Choroid plexus epithelial cell (primary cell): Measurements from ENCODE around the gene TMEM217.
"Not testable (repeated sequence)": the region's sequence is repeated elsewhere in the genome, so short reads cannot be mapped to it uniquely, and the experiment has no call there.

ENCODE experiments used
- DNase-seq: peaks from one replicate; pipeline ENCODE4 v3.0.0-alpha.2; 2010; ENCODE audit warnings: low read depth
- H3K4me3 ChIP-seq: 2 replicates; pipeline ENCODE4 v1.5.1; 2011; ENCODE audit warnings: low read depth, mild to moderate bottlenecking, control low read depth, low read length, moderate library complexity
- TF ChIP-seq, protein P1 (sequence below): conservative IDR thresholded peaks from 2 replicates; pipeline ENCODE4 v1.5.1; 2011; ENCODE audit warnings: low read depth, mild to moderate bottlenecking, control low read depth, inconsistent platforms, low read length, moderate library complexity

TMEM217 gene

DNA sequence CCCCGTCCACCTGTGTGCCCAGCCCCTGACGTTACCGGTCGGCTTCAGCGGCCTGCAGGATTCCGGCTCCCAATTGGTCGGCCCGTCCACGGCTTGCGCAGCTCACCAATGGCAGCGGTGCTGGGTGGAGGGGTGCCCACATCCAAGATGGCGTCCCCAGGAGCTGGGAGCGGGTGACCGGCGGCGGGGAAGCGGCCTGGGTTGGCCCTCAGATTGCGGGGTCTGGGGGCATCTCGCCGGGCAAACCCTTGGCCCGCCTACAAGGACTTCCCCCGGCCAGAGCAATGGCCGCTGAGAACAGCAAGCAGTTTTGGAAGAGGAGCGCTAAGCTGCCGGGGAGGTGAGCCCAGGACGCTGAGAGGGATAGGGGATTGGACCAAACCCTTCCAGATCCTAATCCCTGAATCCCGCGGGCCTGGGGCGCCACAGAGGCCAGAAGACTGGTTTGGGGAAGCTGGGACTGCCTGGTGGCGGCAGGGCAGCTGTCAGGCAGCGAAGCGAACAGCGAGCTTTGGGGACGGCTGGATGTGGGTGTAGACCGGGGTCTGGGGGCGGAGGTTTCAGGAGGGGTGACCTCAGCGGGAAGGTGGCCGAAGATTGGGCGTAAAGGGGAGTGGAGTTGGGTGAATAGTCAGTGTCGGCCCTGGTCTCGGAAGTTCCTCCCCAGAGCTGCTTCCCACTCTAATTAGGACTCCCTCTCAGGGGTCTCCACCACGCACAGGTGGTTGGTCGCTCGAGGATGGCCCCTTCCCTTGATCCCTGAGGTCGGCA lies at the start of gene TMEM217, which contains the start of gene TBC1D22B:
Gene TMEM217 (minus strand): TSS at position 511 of the 771 bp plus-strand sequence. CDS start 39,114 bp downstream, outside the sequence.
Gene TBC1D22B (plus strand): TSS at position 139 of the 771 bp plus-strand sequence. CDS start 146 bp downstream, at position 285.
- TF ChIP-seq, protein P1, sequence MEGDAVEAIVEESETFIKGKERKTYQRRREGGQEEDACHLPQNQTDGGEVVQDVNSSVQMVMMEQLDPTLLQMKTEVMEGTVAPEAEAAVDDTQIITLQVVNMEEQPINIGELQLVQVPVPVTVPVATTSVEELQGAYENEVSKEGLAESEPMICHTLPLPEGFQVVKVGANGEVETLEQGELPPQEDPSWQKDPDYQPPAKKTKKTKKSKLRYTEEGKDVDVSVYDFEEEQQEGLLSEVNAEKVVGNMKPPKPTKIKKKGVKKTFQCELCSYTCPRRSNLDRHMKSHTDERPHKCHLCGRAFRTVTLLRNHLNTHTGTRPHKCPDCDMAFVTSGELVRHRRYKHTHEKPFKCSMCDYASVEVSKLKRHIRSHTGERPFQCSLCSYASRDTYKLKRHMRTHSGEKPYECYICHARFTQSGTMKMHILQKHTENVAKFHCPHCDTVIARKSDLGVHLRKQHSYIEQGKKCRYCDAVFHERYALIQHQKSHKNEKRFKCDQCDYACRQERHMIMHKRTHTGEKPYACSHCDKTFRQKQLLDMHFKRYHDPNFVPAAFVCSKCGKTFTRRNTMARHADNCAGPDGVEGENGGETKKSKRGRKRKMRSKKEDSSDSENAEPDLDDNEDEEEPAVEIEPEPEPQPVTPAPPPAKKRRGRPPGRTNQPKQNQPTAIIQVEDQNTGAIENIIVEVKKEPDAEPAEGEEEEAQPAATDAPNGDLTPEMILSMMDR = no peak
- H3K4me3 ChIP-seq = peak within 1 kb of the TSS; percentile 98
- DNase-seq = peak; percentile 98

DNA sequence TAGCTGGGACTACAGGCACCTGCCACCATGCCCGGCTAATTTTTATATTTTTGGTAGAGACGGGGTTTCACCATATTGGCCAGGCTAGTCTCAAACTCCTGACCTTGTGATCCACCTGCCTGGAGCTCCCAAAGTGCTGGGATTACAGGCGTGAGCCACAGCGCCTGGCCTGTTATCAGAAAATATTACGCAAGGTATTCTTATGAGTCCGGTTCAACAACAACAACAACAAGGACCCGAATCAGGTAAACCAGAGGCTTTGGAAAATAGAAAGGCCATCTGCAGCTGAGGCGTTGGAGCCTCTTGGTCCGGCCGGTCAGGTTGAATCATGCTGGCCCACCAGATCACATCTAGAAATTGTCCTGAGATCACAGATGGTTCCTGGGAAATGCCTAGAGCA lies 49.5 kb upstream of the TMEM217 start:
- DNase-seq, H3K4me3 ChIP-seq: not testable (repeated sequence)

DNA sequence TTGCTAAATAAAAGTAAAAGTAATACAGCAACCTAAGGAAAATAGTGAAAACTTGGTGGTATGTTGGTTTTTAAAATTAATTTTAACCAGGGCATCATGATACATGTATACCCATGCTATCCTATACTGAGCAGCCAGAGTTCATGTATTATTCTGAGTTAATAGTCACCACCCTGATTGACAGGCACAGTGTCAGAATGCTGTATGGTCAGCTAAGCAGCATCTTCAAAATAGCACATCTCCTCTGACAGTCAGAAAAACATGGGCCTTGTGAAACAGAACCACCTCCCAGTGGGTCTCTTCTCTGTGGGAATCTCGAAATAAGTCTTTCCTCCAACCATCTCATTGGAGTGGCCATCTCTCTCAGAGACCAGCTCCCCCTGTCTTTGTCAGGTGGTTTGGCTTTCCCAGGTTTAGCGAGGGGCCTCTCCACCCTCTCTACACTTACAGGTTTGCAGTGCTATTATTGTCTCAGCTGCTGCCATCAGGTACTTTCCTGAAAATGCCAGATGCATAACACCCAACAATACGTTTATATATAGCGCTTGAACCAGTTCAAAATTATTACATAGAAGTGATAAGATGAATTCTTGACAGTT lies 48.8 kb upstream of the TMEM217 start:
- no peak for DNase-seq
- H3K4me3 ChIP-seq = no peak overlapping the region
- TF ChIP-seq, protein P1 = peak; percentile 19

GRCh38 chr6:37305841-37306425 lies 48.0 kb upstream of the TMEM217 start:
- DNase-seq = no peak
- H3K4me3 ChIP-seq = no peak overlapping the region
- TF ChIP-seq, protein P1 = no peak

GRCh38 chr6:37304766-37305165 lies 46.8 kb upstream of the TMEM217 start:
- H3K4me3 ChIP-seq = no peak overlapping the region
- DNase-seq = no peak
- TF ChIP-seq, protein P1 = no peak

- peak; percentile 70 for DNase-seq
- H3K4me3 ChIP-seq = no peak overlapping the region
- TF ChIP-seq, protein P1 = peak; percentile 80
These were observed 46.1 kb upstream of the TMEM217 start for GRCh38 chr6:37303891-37304503.

GRCh38 chr6:37303091-37303660 lies 45.2 kb upstream of the TMEM217 start:
- no peak overlapping the region for H3K4me3 ChIP-seq
- TF ChIP-seq, protein P1 = no peak
- DNase-seq = no peak
